Frontal cortex (tissue), 4 donors: ENCODE data around the gene SYT2. TPM values are rescaled to one million over a fixed set of nuclear protein-coding genes. Genes with fewer than 3 reads are reported as not detected.

ENCODE experiments used
- DNase-seq, 2 donors: peaks; one replicate each; pipeline ENCODE4 v3.0.0; 2012; ENCODE audit warnings: low spot score in 2 of 2
- FAIRE-seq: peaks from 2 replicates; lab custom pipeline; 2012; peaks lifted over from hg19 to GRCh38; lab: Jason Lieb, UNC
- total RNA-seq: library from RNA; depleted of rRNA; stranded (reverse); fragments of >200 nt; gene quantifications from one replicate; pipeline ENCODE4 v1.2.3, GENCODE V29; 2014
- donor health status: control.
- donor health status: control.
- donor health status: control.

The SYT2 gene
- total RNA-seq, 1 donor from 2014 or later: 0.41 TPM

DNA sequence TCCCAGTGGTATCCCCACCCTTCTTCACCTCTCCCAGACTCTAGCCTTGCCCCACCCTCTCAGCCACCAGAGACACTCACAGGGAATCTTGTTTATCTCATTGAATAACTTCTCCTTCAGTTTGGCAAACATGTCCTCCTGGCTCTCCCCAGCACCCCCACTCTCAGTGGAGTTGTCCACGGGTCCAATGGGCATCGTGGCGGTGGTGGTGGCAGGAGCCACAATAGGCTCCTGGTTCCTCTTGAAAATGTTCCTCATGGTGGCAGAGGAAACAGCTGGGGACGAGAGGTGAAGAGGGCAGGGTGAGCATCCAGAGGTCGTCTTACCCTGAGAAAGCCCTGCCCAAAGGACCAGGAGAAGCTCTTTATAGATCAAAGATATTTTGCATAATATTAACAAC, 104.7 kb downstream of the SYT2 start:
- FAIRE-seq (no peak), DNase-seq (no peak)

- no peak for DNase-seq
- no peak for FAIRE-seq
Measured at GRCh38 chr1:202603435-202603834, 106.8 kb downstream of the SYT2 start.

DNA sequence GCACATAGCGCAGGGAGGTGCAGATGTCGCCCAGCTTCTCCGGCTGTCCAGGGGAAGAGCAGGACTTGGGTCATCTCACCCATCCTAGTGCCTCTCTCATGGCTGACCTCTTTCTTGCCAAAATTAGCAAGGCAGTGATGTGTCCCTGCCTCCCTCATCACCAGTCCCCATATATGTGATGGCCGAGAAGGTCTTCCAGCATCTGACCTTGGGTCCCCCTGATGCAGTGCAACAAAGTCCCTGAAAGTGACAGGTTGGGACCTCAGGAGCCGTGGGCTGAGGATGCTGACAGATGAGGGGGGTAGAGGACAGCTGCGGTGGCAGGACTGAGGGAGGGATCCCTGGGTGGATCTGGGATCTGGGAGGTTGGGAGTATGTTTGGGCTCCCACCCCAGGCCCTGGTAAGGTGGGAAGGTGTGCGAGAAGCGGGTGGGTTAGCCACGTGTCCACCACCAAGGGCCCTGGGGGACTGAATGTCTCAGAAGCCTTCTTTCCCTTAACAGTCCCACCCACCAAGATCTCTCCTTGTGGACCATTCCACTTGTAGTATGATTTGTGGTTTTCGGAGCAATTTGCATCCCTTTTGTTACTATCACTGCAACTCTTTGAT, 109.7 kb downstream of the SYT2 start:
- FAIRE-seq: no peak

DNA sequence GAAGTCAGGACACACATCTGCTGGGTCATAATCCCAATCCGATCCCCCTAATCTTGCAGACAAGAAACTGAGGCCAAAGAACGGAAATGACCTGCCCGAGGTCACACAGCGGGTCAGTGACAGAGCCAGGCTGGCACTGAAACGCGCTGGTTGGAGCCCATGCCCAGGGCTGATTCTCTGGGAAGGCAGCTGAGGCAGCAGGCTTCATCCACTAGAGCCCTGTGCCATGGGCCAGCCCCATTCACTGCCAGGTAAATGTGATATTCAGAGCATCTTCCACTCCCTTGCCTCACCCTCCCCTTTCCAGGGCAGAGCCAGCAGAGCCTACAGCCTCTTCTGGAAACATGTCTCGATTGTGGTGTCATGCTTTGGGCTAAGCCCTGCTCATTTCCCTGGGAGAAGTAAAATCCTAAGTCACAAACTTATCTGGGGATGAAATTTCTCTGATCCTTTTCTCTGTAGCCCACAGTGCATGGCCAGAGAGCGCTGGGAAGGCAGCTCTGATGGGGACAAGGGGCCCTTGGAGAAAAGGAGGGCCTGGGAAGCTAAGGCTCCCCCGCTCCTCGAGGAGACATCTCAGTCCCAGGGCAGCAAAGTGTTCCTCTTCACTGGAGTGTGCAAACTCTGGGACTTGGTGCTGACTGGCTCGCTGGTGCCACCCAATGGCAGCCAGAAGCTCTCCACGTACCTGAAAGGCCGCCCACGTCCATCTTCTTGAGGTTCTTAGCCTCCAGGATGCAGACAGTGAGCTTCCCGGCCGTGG, 110.4 kb downstream of the SYT2 start:
- FAIRE-seq (no peak), DNase-seq (peak; percentile 29 to 74)

More for the DNA sequence above, 109.7 kb downstream of the SYT2 start:
- no peak for DNase-seq

- DNase-seq: no peak
- no peak for FAIRE-seq
Measured at GRCh38 chr1:202597090-202597761, 113.0 kb downstream of the SYT2 start.

DNA sequence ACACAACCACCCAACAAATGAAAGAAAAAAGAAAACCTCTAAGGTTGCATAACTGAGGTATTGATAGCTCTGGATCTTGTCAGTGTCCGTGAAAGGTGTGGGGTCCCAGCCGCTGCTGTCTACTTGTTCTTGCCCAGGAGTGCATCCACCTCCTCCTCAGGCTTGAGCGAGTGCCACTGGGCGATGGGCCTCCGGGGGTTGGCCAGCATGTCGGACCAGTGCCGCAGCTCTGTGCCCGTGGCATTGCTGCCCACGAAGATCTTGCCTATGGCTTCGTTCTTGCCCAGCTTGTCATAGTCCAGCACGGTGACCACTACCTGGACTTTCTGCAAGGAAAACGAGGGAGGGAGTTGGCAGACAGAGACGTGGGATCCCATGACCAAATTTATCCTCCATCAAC, 113.6 kb downstream of the SYT2 start:
- FAIRE-seq (no peak), DNase-seq (no peak)

DNA sequence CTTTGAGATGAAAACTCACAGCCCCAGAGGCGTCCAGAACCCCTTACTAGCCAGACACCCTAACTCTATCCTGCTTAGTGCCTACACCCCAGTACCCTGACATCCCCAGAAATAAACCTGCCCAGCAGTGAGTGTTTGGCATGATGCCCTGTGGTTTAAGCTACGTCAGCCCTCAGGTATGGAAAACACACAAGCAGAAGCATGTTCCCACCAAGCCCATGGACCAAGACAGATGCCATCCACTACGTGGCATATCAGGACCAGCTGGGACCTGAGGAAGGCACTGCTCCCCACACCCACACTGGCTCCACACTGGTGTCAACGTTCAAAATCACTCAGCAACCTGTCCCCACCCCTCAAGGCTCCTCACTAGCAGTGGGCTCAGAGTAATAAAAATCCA, 116.4 kb downstream of the SYT2 start:
- DNase-seq: no peak
- FAIRE-seq: no peak

GRCh38 chr1:202592146-202592545, 118.1 kb downstream of the SYT2 start:
- no peak for DNase-seq
- FAIRE-seq: no peak

- DNase-seq (no peak), FAIRE-seq (no peak)
Measured at GRCh38 chr1:202591515-202591914, 118.7 kb downstream of the SYT2 start.

DNA sequence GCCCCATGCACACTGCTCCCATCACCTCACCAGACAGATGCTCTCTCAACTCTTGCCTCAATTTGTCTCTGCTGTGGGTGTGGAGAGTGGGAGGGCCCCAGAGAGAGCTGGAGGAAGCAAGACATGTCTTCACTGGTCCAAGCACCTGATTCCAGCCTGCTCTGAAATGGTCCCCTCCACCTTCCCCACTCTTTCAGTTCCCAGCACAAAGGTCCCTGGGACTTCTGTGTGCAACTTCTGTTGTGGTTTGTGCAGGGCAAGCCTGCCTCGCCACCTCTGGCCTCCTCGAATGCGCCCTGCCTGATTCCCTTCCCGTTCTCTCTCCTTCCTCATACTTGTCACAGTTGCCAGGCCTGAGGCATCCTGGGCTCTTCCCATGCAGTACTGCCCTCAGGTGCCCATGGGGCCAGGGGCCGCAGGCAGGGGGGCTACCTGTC, 119.3 kb downstream of the SYT2 start:
- no peak for FAIRE-seq
- DNase-seq: no peak

- no peak for DNase-seq
- FAIRE-seq: no peak
Measured at GRCh38 chr1:202590126-202590525, 120.1 kb downstream of the SYT2 start.

GRCh38 chr1:202589190-202589930, 120.9 kb downstream of the SYT2 start:
- DNase-seq: no peak
- no peak for FAIRE-seq

GRCh38 chr1:202588503-202589189, 121.6 kb downstream of the SYT2 start:
- DNase-seq (no peak), FAIRE-seq (no peak)

DNA sequence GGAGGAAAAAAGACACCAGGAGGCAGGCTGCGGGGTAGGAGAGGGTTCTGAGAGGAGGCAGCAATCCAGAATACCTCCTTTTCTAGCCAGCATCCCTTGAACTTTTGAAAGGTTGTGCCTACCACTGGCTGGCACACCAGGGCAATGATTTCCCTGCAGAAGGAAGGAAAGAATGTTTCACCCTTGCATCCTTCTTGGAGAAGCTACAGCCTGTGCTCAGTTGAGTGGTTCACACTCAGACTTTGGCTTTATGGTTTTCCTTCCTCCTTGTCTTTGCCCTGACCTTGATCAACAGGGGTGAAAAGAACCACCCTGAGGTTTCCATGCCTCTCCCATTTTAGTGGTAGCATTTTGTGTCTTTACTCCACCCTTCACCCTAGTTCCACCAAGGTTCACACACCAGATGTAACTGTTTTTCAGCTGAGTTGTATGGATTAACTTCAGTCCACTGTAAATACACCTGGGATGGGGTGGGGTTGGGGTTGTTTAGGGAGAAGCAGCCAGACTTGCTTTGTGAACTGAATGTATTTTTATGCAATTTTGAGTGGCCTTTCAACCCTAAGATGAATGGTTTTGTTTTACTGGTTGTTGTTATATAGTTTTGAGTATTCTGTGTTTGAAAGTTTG, 122.3 kb downstream of the SYT2 start:
- DNase-seq (no peak), FAIRE-seq (no peak)

DNA sequence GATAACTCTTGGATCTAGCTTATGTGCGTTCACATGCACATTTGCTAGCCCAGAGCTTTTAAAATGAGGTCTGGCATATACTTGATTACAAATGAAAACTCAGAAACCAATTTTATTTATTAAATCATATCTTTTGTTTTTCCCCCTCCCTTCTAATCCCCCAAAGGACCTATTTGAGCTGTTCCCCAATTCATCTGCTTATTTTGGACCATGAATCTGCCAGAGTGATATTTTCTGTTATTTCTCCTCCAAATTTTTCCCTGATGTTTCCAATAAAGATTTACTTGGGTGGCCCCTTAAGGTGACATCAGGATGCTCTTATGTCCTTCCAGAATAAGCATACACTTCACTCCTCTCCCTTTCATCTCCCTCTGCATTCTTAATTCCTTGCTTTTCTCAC, 123.4 kb downstream of the SYT2 start:
- FAIRE-seq (no peak), DNase-seq (no peak)

GRCh38 chr1:202586018-202586821, 124.0 kb downstream of the SYT2 start:
- DNase-seq: no peak
- FAIRE-seq: no peak

GRCh38 chr1:202585590-202585933, 124.7 kb downstream of the SYT2 start:
- DNase-seq: no peak

GRCh38 chr1:202584707-202585589, 125.3 kb downstream of the SYT2 start:
- DNase-seq: no peak

More at GRCh38 chr1:202585590-202585933, 124.7 kb downstream of the SYT2 start:
- FAIRE-seq: no peak

More at GRCh38 chr1:202584707-202585589, 125.3 kb downstream of the SYT2 start:
- no peak for FAIRE-seq
